ENCODE data around the gene ICOSLG. TPM values are rescaled to one million over a fixed set of nuclear protein-coding genes. Genes with fewer than 3 reads are reported as not detected.
A peak's percentile ranks its signal among the peaks of the same experiment; 100 is the strongest.
"Not testable (repeated sequence)": the region's sequence is repeated elsewhere in the genome, so short reads cannot be mapped to it uniquely, and the experiment has no call there.

ICOSLG gene, protein sequence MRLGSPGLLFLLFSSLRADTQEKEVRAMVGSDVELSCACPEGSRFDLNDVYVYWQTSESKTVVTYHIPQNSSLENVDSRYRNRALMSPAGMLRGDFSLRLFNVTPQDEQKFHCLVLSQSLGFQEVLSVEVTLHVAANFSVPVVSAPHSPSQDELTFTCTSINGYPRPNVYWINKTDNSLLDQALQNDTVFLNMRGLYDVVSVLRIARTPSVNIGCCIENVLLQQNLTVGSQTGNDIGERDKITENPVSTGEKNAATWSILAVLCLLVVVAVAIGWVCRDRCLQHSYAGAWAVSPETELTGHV
- 4.7 TPM for total RNA-seq
- long read RNA-seq, full-length matches to known transcripts: 5 of 7 reads
- long read RNA-seq, partial matches to known transcripts: 1 of 7 reads
- long read RNA-seq, other reads (novel, unspliced or antisense): 1 of 7 reads

DNA sequence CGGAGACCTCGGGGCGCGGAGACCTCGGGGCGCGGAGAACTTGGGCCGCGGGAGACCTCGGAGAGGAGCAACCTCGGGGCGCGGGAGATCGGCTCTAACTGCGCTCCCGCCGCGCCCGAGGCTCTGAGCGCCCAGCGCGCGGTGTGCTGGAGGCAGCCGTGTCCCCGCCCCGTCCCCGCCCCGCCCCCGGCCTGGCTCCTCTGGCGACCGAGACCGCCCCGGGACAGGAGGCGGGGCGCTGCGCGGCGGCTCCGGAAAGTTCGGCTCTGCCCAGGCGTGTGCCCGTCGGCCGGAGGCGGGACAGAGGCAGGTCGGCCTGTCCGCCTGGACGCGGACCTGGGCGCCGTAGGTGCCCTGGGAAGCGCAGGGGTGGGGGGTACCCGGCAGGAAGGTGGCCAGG, at the start of gene ICOSLG:
Gene ICOSLG (minus strand): TSS at position 102 of the 400 bp plus-strand sequence. CDS start 126 bp downstream, outside the sequence.
- H3K36me3 ChIP-seq; H3K4me3 ChIP-seq; intact Hi-C loops (cut with micrococcal nuclease); H3K27ac ChIP-seq (replicated peaks); H3K9me3 ChIP-seq (replicated peaks); H3K4me1 ChIP-seq; DNase-seq; H3K27me3 ChIP-seq (ENCODE audit: low read depth): not testable (repeated sequence)

DNA sequence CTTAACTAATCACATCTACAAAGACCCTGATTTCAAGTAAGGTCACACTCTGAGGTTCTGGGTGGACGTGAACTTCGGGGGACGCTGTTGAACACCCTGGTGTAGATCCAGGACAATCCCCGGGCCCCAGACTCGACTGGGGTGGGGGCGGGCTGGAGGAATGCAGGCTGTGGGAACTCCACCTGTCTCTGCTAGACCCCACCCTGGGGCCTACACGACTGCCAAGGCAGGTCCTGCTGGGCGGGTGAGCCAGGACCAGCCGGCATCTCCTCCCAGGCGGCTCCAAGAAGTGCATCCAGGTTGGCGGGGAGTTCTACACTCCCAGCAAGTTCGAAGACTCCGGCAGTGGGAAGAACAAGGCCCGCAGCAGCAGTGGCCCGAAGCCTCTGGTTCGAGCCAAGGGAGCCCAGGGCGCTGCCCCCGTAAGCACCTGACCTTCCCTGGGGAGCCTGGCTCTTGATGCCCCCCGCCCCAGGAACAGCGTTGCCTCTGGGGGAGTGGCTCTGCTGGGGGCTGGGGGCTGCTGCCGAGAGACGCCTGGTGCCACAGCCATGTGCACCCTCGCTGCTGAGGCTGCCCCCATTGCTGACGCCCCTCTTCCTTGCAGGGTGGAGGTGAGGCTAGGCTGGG, 48.8 kb upstream of the ICOSLG start:
- Histone ChIP-seq H3K27me3 (ENCODE audit: low read depth) (peaks cover 41% of the 10 kb centered on the region), H3K4me1 (peaks cover 11% of the 10 kb centered on the region), H3K27ac (replicated peaks) (no peak overlapping the region), H3K36me3 (no peaks in the 10 kb centered on the region), H3K4me3 (no peak overlapping the region), H3K9me3 (replicated peaks) (no peaks in the 10 kb centered on the region)
- intact Hi-C loops (cut with micrococcal nuclease): no loop called here
- TF ChIP-seq, protein P1, sequence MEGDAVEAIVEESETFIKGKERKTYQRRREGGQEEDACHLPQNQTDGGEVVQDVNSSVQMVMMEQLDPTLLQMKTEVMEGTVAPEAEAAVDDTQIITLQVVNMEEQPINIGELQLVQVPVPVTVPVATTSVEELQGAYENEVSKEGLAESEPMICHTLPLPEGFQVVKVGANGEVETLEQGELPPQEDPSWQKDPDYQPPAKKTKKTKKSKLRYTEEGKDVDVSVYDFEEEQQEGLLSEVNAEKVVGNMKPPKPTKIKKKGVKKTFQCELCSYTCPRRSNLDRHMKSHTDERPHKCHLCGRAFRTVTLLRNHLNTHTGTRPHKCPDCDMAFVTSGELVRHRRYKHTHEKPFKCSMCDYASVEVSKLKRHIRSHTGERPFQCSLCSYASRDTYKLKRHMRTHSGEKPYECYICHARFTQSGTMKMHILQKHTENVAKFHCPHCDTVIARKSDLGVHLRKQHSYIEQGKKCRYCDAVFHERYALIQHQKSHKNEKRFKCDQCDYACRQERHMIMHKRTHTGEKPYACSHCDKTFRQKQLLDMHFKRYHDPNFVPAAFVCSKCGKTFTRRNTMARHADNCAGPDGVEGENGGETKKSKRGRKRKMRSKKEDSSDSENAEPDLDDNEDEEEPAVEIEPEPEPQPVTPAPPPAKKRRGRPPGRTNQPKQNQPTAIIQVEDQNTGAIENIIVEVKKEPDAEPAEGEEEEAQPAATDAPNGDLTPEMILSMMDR (IDR thresholded peaks at IDR 0.05; ENCODE audit: borderline replicate concordance): no peak
- no peak for DNase-seq

DNA sequence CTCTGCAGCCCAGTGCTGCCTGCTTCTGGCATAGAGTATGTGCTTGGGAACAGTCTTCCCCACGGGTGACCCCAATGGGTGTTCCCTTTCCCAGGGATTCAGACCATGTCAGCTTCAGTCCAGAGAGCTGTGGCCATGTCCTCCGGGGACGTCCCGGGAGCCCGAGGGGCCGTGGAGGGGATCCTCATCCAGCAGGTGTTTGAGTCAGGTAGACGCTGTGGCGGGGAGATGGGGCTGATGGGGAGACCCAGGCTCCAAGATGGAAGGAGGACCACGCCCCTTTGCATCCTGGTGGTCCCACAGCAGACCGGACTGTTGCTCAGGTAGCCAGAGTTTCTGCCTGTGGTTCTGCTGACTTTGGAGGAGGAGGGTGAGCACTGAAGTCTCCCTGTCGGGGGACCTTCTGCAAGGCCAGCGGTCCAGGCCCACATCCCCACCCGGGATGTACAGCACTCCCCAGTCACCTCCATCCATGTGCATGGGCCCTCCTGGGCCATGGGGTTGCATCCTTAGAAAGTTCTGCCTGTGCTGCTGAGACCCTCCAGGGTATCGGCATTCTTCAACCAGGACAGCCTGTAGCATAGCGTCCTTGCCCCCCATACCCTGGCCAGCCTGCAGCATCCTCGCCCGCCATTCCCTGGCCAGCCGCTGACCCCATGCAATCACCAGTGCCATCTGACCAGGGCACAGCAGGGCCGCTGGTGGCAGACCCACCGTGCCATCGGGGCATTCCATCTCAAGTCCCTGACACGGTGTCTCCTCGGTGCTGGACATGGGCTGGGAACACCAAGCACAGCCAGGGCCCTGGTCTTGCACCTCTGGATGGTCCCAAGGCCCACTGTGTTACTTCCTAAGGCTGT, 47.7 kb upstream of the ICOSLG start:
- intact Hi-C loops (cut with micrococcal nuclease): no loop called here
- DNase-seq: no peak
- Histone ChIP-seq H3K36me3 (no peaks in the 10 kb centered on the region), H3K27me3 (ENCODE audit: low read depth) (peaks cover 41% of the 10 kb centered on the region), H3K27ac (replicated peaks) (no peak overlapping the region), H3K4me3 (no peak overlapping the region), H3K9me3 (replicated peaks) (no peaks in the 10 kb centered on the region), H3K4me1 (peaks cover 8% of the 10 kb centered on the region)
- TF ChIP-seq, protein P1 (IDR thresholded peaks at IDR 0.05; ENCODE audit: borderline replicate concordance): no peak

DNA sequence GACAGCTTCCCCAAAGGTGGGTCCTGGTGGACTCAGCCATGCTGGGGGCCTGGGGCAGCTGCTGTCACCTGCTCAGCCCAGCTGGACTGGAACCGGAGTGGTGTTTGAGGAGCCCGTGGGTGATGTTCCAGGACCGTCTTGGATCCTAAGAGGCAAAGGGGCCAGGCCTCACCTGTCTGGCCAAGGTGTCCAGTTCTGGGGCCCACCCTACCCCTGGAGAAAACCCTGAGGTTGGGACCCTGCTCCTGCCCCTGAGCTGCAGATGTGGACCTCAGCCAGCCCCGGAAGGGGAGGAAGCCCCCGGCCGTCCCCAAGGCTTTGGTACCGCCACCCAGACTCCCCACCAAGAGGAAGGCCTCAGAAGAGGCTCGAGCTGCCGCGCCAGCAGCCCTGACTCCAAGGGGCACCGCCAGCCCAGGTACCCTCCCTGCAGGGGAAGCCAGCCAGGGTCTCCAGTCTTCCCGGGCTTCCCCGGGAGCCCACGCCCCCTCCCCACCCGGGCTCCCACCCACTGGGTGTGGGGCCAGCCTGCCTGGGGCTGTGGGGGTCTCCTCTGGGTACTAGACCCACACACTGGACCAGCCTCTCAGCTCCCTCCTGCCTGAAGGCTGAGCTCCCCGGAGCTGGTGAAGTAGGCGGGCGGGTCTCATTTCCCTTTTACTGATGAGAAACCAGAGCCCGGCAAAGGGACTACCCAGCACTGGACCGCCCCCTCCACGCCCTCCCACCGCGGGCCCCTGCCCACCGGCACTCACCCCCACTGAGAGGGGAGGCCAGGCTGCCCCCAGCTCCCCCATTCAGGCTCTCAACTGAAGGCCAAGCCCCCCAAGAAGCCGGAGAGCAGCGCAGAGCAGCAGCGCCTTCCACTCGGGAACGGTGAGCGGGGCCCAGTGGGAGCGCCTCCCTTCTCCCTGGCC, 46.2 kb upstream of the ICOSLG start:
- Histone ChIP-seq H3K27ac (replicated peaks) (no peak overlapping the region), H3K4me3 (no peak overlapping the region), H3K4me1 (peaks cover 8% of the 10 kb centered on the region), H3K9me3 (replicated peaks) (no peaks in the 10 kb centered on the region), H3K27me3 (ENCODE audit: low read depth) (peaks cover 38% of the 10 kb centered on the region), H3K36me3 (no peaks in the 10 kb centered on the region)
- TF ChIP-seq, protein P1 (IDR thresholded peaks at IDR 0.05; ENCODE audit: borderline replicate concordance): no peak
- intact Hi-C loops (cut with micrococcal nuclease): no loop called here
- DNase-seq: no peak

DNA sequence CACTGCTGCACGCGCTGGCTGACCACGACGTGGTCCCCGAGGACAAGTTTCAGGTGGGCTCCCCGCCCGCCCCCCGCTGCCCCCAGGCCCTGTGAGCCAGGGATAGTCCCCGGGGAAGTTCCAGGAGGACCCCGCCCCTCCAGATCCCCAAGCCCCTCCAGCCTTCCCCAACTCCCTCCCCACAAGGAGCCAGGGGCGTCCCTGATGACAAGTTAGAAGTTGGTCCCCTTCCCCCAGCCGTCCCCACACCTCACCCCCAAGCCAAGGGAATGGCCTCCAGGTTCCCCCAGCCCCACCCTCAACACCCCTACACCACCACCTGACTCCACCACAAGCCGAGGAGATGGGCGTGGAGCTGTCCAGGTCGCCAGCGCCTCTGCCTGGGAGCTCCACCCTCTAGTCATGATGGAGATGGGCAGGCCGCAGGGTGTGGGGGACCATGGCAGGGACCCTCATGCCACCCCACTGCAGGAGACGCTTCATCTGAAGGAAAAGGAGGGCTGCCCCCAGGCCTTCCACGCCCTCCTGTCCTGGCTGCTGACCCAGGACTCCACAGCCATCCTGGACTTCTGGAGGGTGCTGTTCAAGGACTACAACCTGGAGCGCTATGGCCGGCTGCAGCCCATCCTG, 45.5 kb upstream of the ICOSLG start:
- intact Hi-C loops (cut with micrococcal nuclease): no loop called here

More for the DNA sequence above, 45.5 kb upstream of the ICOSLG start:
- Histone ChIP-seq H3K27me3 (ENCODE audit: low read depth) (peaks cover 38% of the 10 kb centered on the region), H3K4me3 (peak overlapping the region; percentile 54), H3K9me3 (replicated peaks) (no peaks in the 10 kb centered on the region), H3K4me1 (peaks cover 8% of the 10 kb centered on the region), H3K36me3 (no peaks in the 10 kb centered on the region), H3K27ac (replicated peaks) (no peak overlapping the region)
- no peak for DNase-seq
- TF ChIP-seq, protein P1 (IDR thresholded peaks at IDR 0.05; ENCODE audit: borderline replicate concordance): no peak
